Endothelial cell of umbilical vein (primary cell): Measurements from ENCODE around the gene CD2AP. TPM values are rescaled to one million over a fixed set of nuclear protein-coding genes. Genes with fewer than 3 reads are reported as not detected.

ENCODE experiments used
- BruUV-seq: library from RNA; stranded (reverse); fragments of 400-500 nt; replicated peaks from 2 replicates; lab custom pipeline; 2021; lab: Mats Ljungman, UMichigan
- CTCF ChIA-PET: fragments of 300-600, 350-600 bp; sonication (Branson Sonifier 250); formaldehyde crosslinking; loops from one replicate; lab custom pipeline; 2021; ENCODE audit warnings: antibody characterized with exemption, inconsistent platforms; lab: Charles Lee
- POLR2A ChIA-PET: fragments of 300-600, 350-600 bp; sonication (Branson Sonifier 250); formaldehyde crosslinking; loops from one replicate; lab custom pipeline; 2021; ENCODE audit warnings: antibody characterized with exemption, inconsistent platforms; lab: Charles Lee
- DNase-seq: peaks from one replicate; pipeline ENCODE4 v3.0.0-alpha.2; 2011; ENCODE audit warnings: low read depth, low spot score
- FAIRE-seq: peaks from 2 replicates; lab custom pipeline; 2011; peaks lifted over from hg19 to GRCh38; lab: Jason Lieb, UNC
- H2AFZ ChIP-seq: 2 replicates; pipeline ENCODE4 v1.6.0; 2012; ENCODE audit warnings: low read depth, low read length, control low read depth, inconsistent platforms
- H3K27ac ChIP-seq: 2 replicates; pipeline ENCODE4 v1.5.1; 2011; ENCODE audit warnings: low read depth, mild to moderate bottlenecking, control low read depth, low read length, moderate library complexity; ENCODE audit not compliant: insufficient read depth
- H3K27me3 ChIP-seq, 2 experiments: 2 replicates each; pipeline versions ENCODE4 v1.6.0 to v1.6.1; 2011; ENCODE audit warnings: low read length in 2 of 2, mixed read lengths in 1 of 2; ENCODE audit not compliant: control insufficient read depth in 2 of 2, insufficient read depth in 2 of 2
- H3K36me3 ChIP-seq, 2 experiments: 2 replicates in 1 of 2; 3 replicates in 1 of 2; pipeline ENCODE4 v1.5.1; 2011; ENCODE audit warnings: low read length in 2 of 2, mild to moderate bottlenecking in 1 of 2, moderate library complexity in 1 of 2; ENCODE audit not compliant: control insufficient read depth in 2 of 2, insufficient read depth in 2 of 2; ENCODE audit errors: extremely low read depth in 1 of 2
- H3K4me1 ChIP-seq: 3 replicates; pipeline ENCODE4 v1.5.1; 2011; ENCODE audit warnings: mild to moderate bottlenecking, low read length; ENCODE audit not compliant: control insufficient read depth, insufficient read depth; ENCODE audit errors: extremely low read depth
- H3K4me2 ChIP-seq: 2 replicates; pipeline ENCODE4 v1.6.1; 2011; ENCODE audit warnings: low read length, control low read depth, mixed read lengths; ENCODE audit not compliant: insufficient read depth
- H3K4me3 ChIP-seq, 3 experiments: fragments of 200-600 bp in 1 of 3; sonication (generic), shearing (Covaris generic) in 1 of 3; replicated peaks in 1 of 3; 2 replicates each; pipeline ENCODE4 v1.5.1; 2011 to 2016; ENCODE audit warnings: control low read depth in 3 of 3, low read length in 3 of 3, mild to moderate bottlenecking in 2 of 3, inconsistent platforms in 1 of 3, low read depth in 1 of 3, moderate library complexity in 1 of 3; ENCODE audit not compliant: insufficient read depth in 1 of 3
- H3K79me2 ChIP-seq: 2 replicates; pipeline ENCODE4 v1.6.0; 2012; ENCODE audit warnings: low read length, inconsistent platforms; ENCODE audit not compliant: control insufficient read depth, insufficient read depth
- H3K9ac ChIP-seq: replicated peaks from 2 replicates; pipeline ENCODE3; 2011; ENCODE audit warnings: low read length, control low read depth; ENCODE audit not compliant: insufficient read depth; ENCODE audit errors: extremely low read depth
- H3K9me1 ChIP-seq: replicated peaks from 3 replicates; pipeline ENCODE4 v1.6.0; 2011; ENCODE audit warnings: mild to moderate bottlenecking, low read length; ENCODE audit not compliant: control insufficient read depth, insufficient read depth; ENCODE audit errors: extremely low read depth
- H3K9me3 ChIP-seq: replicated peaks from 2 replicates; pipeline ENCODE4 v1.5.1; 2012; ENCODE audit warnings: low read length, inconsistent platforms; ENCODE audit not compliant: control insufficient read depth, insufficient read depth
- H4K20me1 ChIP-seq: replicated peaks from 2 replicates; pipeline ENCODE3; 2011; ENCODE audit warnings: mild to moderate bottlenecking, low read length; ENCODE audit not compliant: control insufficient read depth, insufficient read depth; ENCODE audit errors: extremely low read depth
- EZH2 ChIP-seq: IDR thresholded peaks from 2 replicates; pipeline ENCODE4 v1.6.1; 2012; ENCODE audit warnings: borderline replicate concordance, low read depth, mild to moderate bottlenecking, moderate library complexity, low read length, inconsistent platforms; ENCODE audit not compliant: severe bottlenecking
- FOS ChIP-seq: IDR thresholded peaks from 2 replicates; pipeline ENCODE4 v1.6.1; 2011; ENCODE audit warnings: mild to moderate bottlenecking, low read length, moderate library complexity, borderline replicate concordance; ENCODE audit not compliant: insufficient read depth
- GATA2 ChIP-seq: IDR thresholded peaks from 2 replicates; pipeline ENCODE4 v1.7.0; 2011; ENCODE audit warnings: low read depth, mild to moderate bottlenecking, moderate library complexity, mixed read lengths, low read length; ENCODE audit not compliant: insufficient read length, insufficient read depth
- JUN ChIP-seq: IDR thresholded peaks from 2 replicates; pipeline ENCODE4 v1.6.1; 2011; ENCODE audit warnings: borderline replicate concordance, low read depth; ENCODE audit not compliant: insufficient read length, insufficient read depth
- MYC ChIP-seq: IDR thresholded peaks from one replicate; pipeline ENCODE4 v1.6.1; 2011; ENCODE audit warnings: mild to moderate bottlenecking, low read depth, low read length
- POLR2A ChIP-seq: IDR thresholded peaks from 2 replicates; pipeline ENCODE4 v1.6.1; 2012; ENCODE audit warnings: low read depth, mild to moderate bottlenecking, control low read depth, low read length
- POLR2AphosphoS5 ChIP-seq: IDR thresholded peaks from 2 replicates; pipeline ENCODE4 v1.6.1; 2012; ENCODE audit warnings: low read depth, mild to moderate bottlenecking, control low read depth, low read length, moderate library complexity; ENCODE audit not compliant: insufficient read depth
- dilution Hi-C: fragments of 300-500 bp; cut with MboI; formaldehyde crosslinking; loops from one replicate; pipeline ENCODE4 v1.15.0; 2019; ENCODE audit warnings: low sequenced_read_pairs; ENCODE audit not compliant: extremely low pct_ligation_motif_present
- intact Hi-C: fragments of 100-400 bp; cut with micrococcal nuclease; formaldehyde crosslinking; loops from one replicate; pipeline ENCODE4 v1.10.0; 2022
- polyA plus RNA-seq, 4 experiments: library from polyadenylated mRNA; depleted of rRNA in 3 of 4; stranded (reverse) in 3 of 4; unstranded in 1 of 4; fragments of >200 nt; gene quantifications; 2 replicates each; pipeline versions ENCODE4 v1.2.1 to v1.2.3, GENCODE V29; 2011 to 2012; ENCODE audit warnings: missing spikeins in 1 of 4
- total RNA-seq: library from RNA; stranded (reverse); gene quantifications from 2 replicates; pipeline ENCODE4 v1.2.3, GENCODE V29; 2021
- TF ChIP-seq, protein P1 (sequence below): IDR thresholded peaks from 2 replicates; pipeline ENCODE4 v1.6.1; 2011; ENCODE audit not compliant: insufficient read depth, insufficient read length
- TF ChIP-seq, protein P2 (sequence below), 2 donors: IDR thresholded peaks; 1 replicate in 1 of 2; 2 replicates in 1 of 2; pipeline ENCODE4 v1.5.1; 2011; ENCODE audit warnings: low read length in 2 of 2, mild to moderate bottlenecking in 2 of 2, moderate library complexity in 2 of 2, control low read depth in 1 of 2, inconsistent platforms in 1 of 2, low read depth in 1 of 2; ENCODE audit not compliant: insufficient read depth in 1 of 2; ENCODE audit errors: extremely low read depth in 1 of 2

CD2AP gene
- total and polyA plus RNA-seq, 2 donors (not counting 3 experiments of a cell fraction or from before 2014, with no cell fraction given): 4.2 to 39.8 TPM

DNA sequence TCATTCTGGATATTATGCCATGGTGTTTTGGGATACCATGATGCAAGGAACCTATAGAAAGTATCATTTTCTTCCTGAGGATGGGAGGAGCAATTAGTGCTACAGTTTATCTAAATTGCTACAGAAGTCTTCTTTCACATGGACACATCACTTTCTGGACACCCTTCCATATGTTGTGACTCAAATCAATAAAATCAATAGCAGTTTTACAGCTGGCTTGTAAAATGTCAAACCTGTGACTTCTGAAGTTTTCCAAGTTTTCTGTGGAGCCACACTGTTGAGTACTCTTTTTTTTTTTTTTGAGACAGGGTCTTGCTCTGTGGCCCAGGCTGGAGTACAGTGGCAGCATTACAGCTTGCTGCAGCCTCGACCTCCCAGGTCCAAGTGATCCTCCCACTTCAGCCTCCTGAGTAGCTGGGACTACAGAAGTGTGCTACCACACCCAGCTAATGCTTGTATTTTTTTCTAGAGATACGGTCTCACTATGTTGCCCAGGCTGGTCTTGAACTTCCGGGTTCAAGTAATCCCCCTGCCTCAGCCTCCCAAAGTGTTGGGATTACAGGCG, 24.1 kb upstream of the CD2AP start:
- TF ChIP-seq, protein P1, sequence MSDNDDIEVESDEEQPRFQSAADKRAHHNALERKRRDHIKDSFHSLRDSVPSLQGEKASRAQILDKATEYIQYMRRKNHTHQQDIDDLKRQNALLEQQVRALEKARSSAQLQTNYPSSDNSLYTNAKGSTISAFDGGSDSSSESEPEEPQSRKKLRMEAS: no peak
- no peak for TF ChIP-seq FOS
- no peak for TF ChIP-seq EZH2
- no peak for TF ChIP-seq MYC
- TF ChIP-seq, protein P2, sequence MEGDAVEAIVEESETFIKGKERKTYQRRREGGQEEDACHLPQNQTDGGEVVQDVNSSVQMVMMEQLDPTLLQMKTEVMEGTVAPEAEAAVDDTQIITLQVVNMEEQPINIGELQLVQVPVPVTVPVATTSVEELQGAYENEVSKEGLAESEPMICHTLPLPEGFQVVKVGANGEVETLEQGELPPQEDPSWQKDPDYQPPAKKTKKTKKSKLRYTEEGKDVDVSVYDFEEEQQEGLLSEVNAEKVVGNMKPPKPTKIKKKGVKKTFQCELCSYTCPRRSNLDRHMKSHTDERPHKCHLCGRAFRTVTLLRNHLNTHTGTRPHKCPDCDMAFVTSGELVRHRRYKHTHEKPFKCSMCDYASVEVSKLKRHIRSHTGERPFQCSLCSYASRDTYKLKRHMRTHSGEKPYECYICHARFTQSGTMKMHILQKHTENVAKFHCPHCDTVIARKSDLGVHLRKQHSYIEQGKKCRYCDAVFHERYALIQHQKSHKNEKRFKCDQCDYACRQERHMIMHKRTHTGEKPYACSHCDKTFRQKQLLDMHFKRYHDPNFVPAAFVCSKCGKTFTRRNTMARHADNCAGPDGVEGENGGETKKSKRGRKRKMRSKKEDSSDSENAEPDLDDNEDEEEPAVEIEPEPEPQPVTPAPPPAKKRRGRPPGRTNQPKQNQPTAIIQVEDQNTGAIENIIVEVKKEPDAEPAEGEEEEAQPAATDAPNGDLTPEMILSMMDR (IDR thresholded peaks at IDR 0.05; ENCODE audit: extremely low read depth in 1 of 2, insufficient read depth in 1 of 2, low read depth in 1 of 2, low read length in 2 of 2): no peak
- no peak for TF ChIP-seq POLR2AphosphoS5
- TF ChIP-seq JUN: no peak
- TF ChIP-seq POLR2A: no peak
- no peak for TF ChIP-seq GATA2
- no peak overlapping the region for H3K9ac ChIP-seq
- no peak overlapping the region for H2AFZ ChIP-seq
- DNase-seq (no peak), FAIRE-seq (no peak)
- no peak overlapping the region for H3K4me2 ChIP-seq
- H3K27me3 ChIP-seq: no peaks in the 10 kb centered on the region
- intact Hi-C loops: no loop called here
- H3K79me2 ChIP-seq: no peaks in the 10 kb centered on the region
- H3K9me1 ChIP-seq: no peaks in the 10 kb centered on the region
- H3K9me3 ChIP-seq: no peaks in the 10 kb centered on the region
- H3K4me3 ChIP-seq: no peak overlapping the region
- dilution Hi-C loops: no loop called here
- no peaks in the 10 kb centered on the region for H3K36me3 ChIP-seq
- BruUV-seq: no TSS peak
- H3K4me1 ChIP-seq: no peaks in the 10 kb centered on the region
- ChIA-PET CTCF (no interaction called here), POLR2A (no interaction called here)
- H3K27ac ChIP-seq: no peak overlapping the region
- no peaks in the 10 kb centered on the region for H4K20me1 ChIP-seq
